ENCODE data around the gene TUBB1. TPM values are rescaled to one million over a fixed set of nuclear protein-coding genes. Genes with fewer than 3 reads are reported as not detected.
A peak's percentile ranks its signal among the peaks of the same experiment; 100 is the strongest.

The TUBB1 gene
- total and polyA plus RNA-seq, 2 donors (not counting 1 experiment from before 2014, with no cell fraction given) = 0.22 to 0.43 TPM

DNA sequence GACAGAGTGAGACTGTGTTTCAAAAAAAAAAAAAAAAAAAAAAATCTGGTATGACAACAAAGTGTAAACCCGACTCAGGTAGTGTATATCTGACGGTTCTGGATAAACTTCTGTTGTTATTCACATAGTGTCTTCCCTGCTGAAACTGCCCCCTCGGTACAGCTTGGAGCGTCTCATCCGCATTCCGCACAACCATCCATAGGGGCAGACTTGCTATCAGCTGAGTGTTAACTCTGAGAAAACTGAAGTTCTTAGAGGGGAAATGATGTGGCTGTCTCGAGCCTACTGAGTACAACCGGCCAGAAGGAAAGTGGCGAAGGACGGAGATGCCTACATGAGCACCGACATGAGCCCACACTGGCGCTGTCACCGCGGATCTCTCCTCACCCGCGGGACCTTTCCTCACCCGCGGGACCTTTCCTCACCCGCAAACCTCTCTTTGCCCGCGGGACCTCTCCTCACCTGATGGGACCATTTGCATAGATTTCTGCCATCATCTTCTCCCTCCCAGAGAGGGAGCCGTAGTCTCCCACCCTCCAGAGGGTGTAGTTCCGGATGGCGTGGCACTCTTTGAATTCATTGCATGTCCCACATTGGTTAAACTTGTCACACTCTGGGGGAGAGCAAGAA, 22.0 kb upstream of the TUBB1 start:
- peaks cover 22 to 38% of the 10 kb centered on the region in 2 donors for H3K4me1 ChIP-seq (ENCODE audit: control insufficient read depth in 2 of 2, insufficient read depth in 2 of 2, low read length in 2 of 2)
- H3K4me3 ChIP-seq (ENCODE audit: control extremely low read depth in 1 of 5, extremely low read depth in 1 of 5, insufficient read depth in 1 of 5, low read depth in 2 of 5, low read length in 4 of 5) = no peak overlapping the region
- WGBS (ENCODE audit: insufficient coverage) = 97% methylated on average over 18 of the region's 24 CpGs
- no peak overlapping the region for H3K27ac ChIP-seq (ENCODE audit: low read length in 2 of 2)
- ATAC-seq (ENCODE audit: low read depth) (no peak), DNase-seq (no peak)
- intact Hi-C loops (cut with micrococcal nuclease) = no loop called here
- Mint-ChIP-seq H3K27me3 (no peaks in the 10 kb centered on the region), H3K4me1 (peaks cover 56% of the 10 kb centered on the region), H3K27ac (peak overlapping the region; percentile 68), H3K9me3 (ENCODE audit: insufficient read depth) (no peaks in the 10 kb centered on the region), H3K4me3 (no peak overlapping the region)
- H2AFZ ChIP-seq (ENCODE audit: insufficient read depth, low read depth, low read length, poor library complexity, severe bottlenecking) = no peak overlapping the region
- H3K79me2 ChIP-seq (ENCODE audit: control insufficient read depth, insufficient read depth, low read length) = peaks cover 40% of the 10 kb centered on the region
- POLR2A ChIA-PET = interaction anchor here (0.7 to 1.8 kb wide), 2 partner anchors 35 to 346 kb away, joined by 7 to 12 read pairs; partner anchors contain the start of genes ATP5F1E and STX16
- H3K9ac ChIP-seq (ENCODE audit: low read length) = no peak overlapping the region
- H3K27me3 ChIP-seq (replicated peaks in 1 of 4; ENCODE audit: control extremely low read depth in 1 of 4, control insufficient read depth in 3 of 4, insufficient read depth in 4 of 4, low read length in 3 of 4) = no peaks in the 10 kb centered on the region
- H4K20me1 ChIP-seq (ENCODE audit: control insufficient read depth, insufficient read depth, low read length, poor library complexity, severe bottlenecking) = peaks cover 56% of the 10 kb centered on the region
- no peak for TF ChIP-seq EZH2 (IDR thresholded peaks at IDR 0.05; ENCODE audit: borderline replicate concordance, insufficient read depth, low read depth, low read length, poor library complexity, severe bottlenecking)
- no peak for TF ChIP-seq CTCF (IDR thresholded peaks at IDR 0.05)
- CTCF ChIA-PET = interaction anchor here (0.8 kb wide), 1 partner anchor 210 kb away, joined by 4 read pairs; no protein-coding TSS in a partner anchor
- no peak overlapping the region for H3K4me2 ChIP-seq (replicated peaks; ENCODE audit: low read depth, low read length, poor library complexity, severe bottlenecking)
- H3K9me3 ChIP-seq (ENCODE audit: control extremely low read depth in 1 of 3, control insufficient read depth in 2 of 3, insufficient read depth in 1 of 3, low read length in 2 of 3) = no peaks in the 10 kb centered on the region
- H3K36me3 ChIP-seq (replicated peaks in 1 of 2; ENCODE audit: control extremely low read depth in 1 of 2, control insufficient read depth in 1 of 2, extremely low read depth in 1 of 2, insufficient read depth in 2 of 2, low read length in 1 of 2) = peaks cover 3 to 92% of the 10 kb centered on the region in 2 experiments

DNA sequence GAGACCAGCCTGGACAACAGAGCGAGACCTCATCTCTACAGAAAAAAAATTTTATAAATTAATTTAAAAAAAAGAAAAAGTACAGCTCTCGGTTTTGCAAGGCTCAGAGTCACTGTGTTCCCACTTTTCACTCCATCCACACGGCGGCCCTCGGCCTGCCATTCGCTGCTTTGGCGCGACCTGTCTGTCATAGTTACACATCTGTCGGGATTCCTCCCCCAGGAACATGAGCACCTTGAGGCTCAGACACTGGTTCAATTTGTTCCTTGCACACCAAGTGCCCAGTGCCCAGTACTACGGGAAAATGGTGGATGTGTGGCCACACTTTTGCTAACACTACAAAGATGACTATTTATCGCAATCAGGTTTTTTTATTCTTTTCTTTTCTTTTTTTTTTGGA, 20.6 kb upstream of the TUBB1 start:
- Histone ChIP-seq H3K27me3 (replicated peaks in 1 of 4; ENCODE audit: control extremely low read depth in 1 of 4, control insufficient read depth in 3 of 4, insufficient read depth in 4 of 4, low read length in 3 of 4) (no peaks in the 10 kb centered on the region), H3K9me3 (ENCODE audit: control extremely low read depth in 1 of 3, control insufficient read depth in 2 of 3, insufficient read depth in 1 of 3, low read length in 2 of 3) (no peaks in the 10 kb centered on the region), H3K4me1 (ENCODE audit: control insufficient read depth in 2 of 2, insufficient read depth in 2 of 2, low read length in 2 of 2) (peaks cover 29 to 43% of the 10 kb centered on the region in 2 donors), H3K36me3 (replicated peaks in 1 of 2; ENCODE audit: control extremely low read depth in 1 of 2, control insufficient read depth in 1 of 2, extremely low read depth in 1 of 2, insufficient read depth in 2 of 2, low read length in 1 of 2) (peaks cover 1 to 91% of the 10 kb centered on the region in 2 experiments), H3K27ac (ENCODE audit: low read length in 2 of 2) (no peak overlapping the region), H3K4me3 (ENCODE audit: control extremely low read depth in 1 of 5, extremely low read depth in 1 of 5, insufficient read depth in 1 of 5, low read depth in 2 of 5, low read length in 4 of 5) (no peak overlapping the region), H3K4me2 (replicated peaks; ENCODE audit: low read depth, low read length, poor library complexity, severe bottlenecking) (no peak overlapping the region), H3K9ac (ENCODE audit: low read length) (no peak overlapping the region), H4K20me1 (ENCODE audit: control insufficient read depth, insufficient read depth, low read length, poor library complexity, severe bottlenecking) (peaks cover 70% of the 10 kb centered on the region), H3K79me2 (ENCODE audit: control insufficient read depth, insufficient read depth, low read length) (peaks cover 54% of the 10 kb centered on the region), H2AFZ (ENCODE audit: insufficient read depth, low read depth, low read length, poor library complexity, severe bottlenecking) (no peak overlapping the region)
- Mint-ChIP-seq H3K27me3 (no peaks in the 10 kb centered on the region), H3K9me3 (ENCODE audit: insufficient read depth) (no peaks in the 10 kb centered on the region), H3K4me3 (no peak overlapping the region), H3K27ac (peak overlapping the region; percentile 41), H3K4me1 (peaks cover 56% of the 10 kb centered on the region)
- no peak for TF ChIP-seq CTCF (IDR thresholded peaks at IDR 0.05)
- TF ChIP-seq EZH2 (IDR thresholded peaks at IDR 0.05; ENCODE audit: borderline replicate concordance, insufficient read depth, low read depth, low read length, poor library complexity, severe bottlenecking) = no peak
- ChIA-PET POLR2A (no interaction called here), CTCF (no interaction called here)
- DNase-seq (no peak), ATAC-seq (ENCODE audit: low read depth) (no peak)
- intact Hi-C loops (cut with micrococcal nuclease) = no loop called here
- WGBS (ENCODE audit: insufficient coverage) = 87% methylated on average over 9 of the region's 11 CpGs
